IPS DF 19.7 (cell line): ENCODE results near the gene ERP44.
"Not testable (repeated sequence)": the region's sequence is repeated elsewhere in the genome, so short reads cannot be mapped to it uniquely, and the experiment has no call there.

ENCODE experiments used
- DNase-seq: peaks from one replicate; pipeline ENCODE4 v3.0.0-alpha.2; 2013; ENCODE audit warnings: low read depth, low spot score

Gene ERP44

GRCh38 chr9:100098887-100099721 lies at the start of gene ERP44, which contains the start of gene INVS:
Gene ERP44, minus strand, starts transcription at chr9:100099000. Its CDS starts 160 bp downstream, at chr9:100098840.
Gene INVS, plus strand, starts transcription at chr9:100099243. Its CDS starts 5,279 bp downstream, at chr9:100104522.
- DNase-seq: peak; percentile 99

DNA sequence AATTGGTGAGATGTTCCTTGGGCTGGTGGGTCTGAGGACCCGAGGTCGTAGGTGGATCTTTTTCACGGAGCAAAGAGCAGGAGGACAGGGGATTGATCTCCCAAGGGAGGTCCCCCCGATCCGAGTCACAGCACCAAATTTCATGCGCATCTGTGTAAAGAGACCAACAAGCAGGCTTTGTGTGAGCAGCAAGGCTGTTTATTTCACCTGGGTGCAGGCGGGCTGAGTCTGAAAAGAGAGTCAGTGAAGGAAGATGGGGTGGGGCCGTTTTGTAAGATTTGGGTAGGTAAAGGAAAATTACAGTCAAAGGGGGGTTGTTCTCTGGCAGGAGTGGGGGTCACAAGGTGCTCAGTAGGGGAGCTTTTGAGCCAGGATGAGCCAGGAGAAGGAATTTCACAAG lies 47.2 kb upstream of the ERP44 start:
- not testable (repeated sequence) for DNase-seq

DNA sequence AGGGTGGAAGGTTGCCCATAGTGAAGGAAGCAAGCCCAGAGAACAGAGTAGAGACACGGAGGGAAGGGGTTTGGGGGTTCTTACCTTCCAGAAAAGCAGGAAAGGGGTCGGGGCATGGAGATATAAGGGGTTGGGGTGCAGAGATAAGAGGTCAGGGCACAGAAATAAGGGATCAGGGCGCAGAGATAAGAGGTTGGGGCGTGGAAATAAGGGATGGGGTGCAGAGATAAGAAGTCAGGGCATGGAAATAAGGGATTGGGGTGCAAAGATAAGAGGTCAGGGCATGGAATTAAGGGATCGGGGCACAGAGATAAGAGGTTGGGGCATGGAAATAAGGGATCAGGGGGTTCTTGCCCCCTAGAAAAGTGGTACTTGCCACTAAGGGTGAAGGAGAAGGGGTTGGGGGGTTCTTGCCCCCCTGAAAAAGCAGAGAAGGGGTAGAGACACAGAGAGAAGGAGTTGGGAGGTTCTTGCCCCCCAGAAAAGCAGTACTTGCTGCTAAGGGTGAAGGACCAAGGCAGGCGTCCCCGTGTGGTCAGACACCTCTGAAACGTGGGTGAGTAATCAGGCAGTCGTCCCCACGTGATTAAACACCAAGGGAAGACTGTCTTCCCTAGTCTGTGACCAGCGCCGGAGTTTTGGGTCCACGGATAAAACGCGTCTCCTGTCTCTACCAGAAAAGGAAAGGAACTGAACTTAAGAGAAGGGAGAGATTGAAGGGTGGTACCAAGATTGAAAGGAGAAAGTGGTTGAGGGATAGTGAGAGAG lies 46.6 kb upstream of the ERP44 start:
- not testable (repeated sequence) for DNase-seq

DNA sequence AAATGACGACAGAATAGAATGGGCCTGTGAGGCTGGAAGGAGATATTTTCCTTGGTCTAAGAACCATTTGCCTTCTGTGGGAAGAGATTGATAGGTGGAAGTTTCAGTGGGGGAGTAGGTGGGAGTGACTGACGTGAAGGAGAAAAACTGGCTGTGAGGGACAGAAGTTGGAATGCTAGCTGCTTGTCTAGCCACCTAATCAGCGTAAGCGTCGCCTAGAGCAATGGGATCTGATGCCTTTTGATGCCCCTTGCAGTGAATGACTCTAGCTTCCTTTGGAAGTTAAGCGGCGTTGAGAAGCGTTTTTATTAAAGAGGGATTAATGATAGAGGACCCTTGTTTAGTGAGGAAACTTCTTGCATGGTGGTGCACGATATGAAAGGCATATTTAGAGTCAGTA lies 43.1 kb upstream of the ERP44 start:
- not testable (repeated sequence) for DNase-seq

DNA sequence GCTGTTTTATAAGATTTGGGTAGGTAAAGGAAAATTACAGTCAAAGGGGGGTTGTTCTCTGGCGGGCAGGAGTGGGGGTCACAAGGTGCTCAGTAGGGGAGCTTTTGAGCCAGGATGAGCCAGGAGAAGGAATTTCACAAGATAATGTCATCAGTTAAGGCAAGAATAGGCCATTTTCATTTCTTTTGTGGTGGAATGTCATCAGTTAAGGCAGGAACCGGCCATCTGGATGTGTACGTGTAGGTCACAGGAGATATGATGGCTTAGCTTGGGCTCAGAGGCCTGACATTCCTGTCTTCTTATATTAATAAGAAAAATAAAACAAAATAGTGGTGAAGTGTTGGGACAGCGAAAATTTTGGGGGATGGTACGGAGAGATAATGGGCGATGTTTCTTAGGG lies 41.5 kb upstream of the ERP44 start:
- not testable (repeated sequence) for DNase-seq

DNA sequence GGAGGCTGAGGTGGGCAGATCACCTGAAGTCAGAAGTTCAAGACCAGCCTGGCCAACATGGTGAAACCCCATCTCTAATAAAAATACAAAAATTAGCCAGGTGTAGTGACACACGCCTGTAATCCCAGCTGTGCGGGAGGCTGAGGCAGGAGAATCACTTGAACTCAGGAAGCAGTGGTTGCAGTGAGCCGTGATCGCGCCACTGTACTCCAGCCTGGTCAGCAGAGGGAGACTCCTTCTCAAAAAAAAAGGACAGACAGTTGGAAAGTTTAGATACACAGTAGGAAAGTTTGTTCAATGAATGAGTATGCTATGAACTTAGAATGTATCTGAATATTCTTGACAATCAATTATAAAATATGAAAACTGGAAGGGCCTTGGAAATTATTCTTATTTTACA lies 38.0 kb upstream of the ERP44 start:
- not testable (repeated sequence) for DNase-seq

DNA sequence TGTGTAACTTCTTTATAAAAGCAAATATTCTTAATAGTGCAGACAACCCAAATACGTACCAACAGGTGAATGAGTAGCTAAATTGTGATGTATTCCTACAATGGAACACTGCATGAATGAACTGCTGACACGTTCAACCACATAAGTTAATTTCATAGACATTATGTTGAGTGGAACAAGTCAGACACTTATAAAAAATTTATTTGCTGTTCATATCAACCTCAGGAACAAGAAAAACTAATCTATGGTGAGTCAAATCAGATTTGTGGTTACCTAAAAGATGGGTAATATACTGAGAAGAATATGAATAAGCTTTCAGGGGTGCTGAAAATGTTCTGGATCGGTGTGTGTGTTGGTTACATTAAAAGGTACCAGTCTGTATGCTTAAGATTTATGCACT lies 35.9 kb upstream of the ERP44 start:
- no peak for DNase-seq

- DNase-seq: no peak
Observed at GRCh38 chr9:100131875-100132430, 33.2 kb upstream of the ERP44 start.

GRCh38 chr9:100131216-100131615 lies 32.4 kb upstream of the ERP44 start:
- DNase-seq: no peak

GRCh38 chr9:100129772-100130171 lies 31.0 kb upstream of the ERP44 start:
- no peak for DNase-seq

- DNase-seq: no peak
Observed at GRCh38 chr9:100126423-100126822, 27.6 kb upstream of the ERP44 start.

- DNase-seq: no peak
Observed at GRCh38 chr9:100125910-100126309, 27.1 kb upstream of the ERP44 start.

DNA sequence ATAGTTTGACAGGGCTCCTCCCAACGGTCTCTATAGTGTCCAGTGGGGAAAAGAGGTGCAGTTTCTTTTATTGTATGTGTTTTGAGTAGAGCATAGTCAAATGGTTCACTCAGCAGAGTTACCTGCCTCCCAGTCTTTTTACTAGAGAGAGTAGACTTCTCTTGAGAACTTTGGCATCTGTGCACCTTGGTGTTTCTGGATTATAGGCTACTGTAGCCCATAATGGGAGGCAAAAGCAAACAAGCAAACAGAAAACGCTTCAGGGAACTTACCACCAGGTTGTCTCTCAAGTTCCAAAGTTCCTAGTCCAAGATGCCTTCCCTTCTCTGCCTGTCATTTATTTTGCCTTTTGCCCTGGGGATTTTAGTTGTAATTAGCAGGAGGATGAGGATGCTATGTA lies 26.4 kb upstream of the ERP44 start:
- no peak for DNase-seq

DNA sequence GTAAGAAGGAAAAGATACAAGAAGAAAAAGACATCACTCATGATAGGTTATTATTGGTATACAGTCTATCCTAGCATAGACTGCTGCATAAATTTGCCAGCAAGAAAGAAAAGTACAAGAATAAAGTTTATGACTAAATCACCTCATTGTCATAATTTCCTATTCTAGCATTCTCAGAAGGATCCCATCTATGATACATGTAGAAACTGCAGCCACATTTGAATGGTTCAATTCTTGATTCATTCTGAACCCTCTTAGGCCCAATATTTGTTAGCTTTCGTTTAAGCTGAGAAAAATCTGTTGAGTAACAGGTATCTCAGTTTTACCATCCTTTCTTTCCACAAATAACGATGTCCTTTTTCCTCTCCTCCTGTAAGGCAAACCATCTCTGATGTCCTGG lies 21.5 kb upstream of the ERP44 start:
- DNase-seq: no peak

GRCh38 chr9:100117316-100117715 lies 18.5 kb upstream of the ERP44 start:
- DNase-seq: no peak

DNA sequence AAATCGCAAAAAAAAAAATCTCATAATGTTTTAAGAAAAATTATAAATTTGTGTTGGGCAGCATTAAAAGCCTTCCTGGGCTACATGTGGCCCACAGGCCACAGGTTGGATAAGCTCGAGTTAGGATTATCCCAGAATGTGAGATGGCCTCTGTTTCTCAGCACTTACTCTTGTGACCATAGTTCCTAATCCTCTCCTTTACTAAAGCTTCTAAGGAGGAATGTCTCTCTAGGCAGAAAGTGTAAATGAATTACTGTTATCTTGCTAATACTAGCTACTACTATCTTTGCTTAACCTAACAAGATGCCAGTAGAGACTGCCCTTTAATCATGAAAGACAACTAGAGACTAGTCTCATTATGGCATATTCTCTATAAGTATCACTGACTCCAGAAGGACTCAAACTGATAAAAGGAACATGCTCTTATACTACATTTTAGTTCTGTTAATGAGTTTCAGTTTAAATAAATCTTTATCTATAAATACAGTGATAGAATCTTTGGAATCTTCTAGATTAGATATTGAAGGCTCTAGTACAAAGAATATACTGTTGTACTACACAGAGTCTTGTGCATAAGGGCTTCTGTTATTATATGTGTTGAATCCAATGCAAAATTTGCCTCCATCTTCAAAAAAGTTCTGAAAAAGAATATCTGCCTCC lies 14.0 kb upstream of the ERP44 start:
- no peak for DNase-seq

- no peak for DNase-seq
Observed at GRCh38 chr9:100111235-100111634, 12.4 kb upstream of the ERP44 start.

- no peak for DNase-seq
Observed at GRCh38 chr9:100108559-100108958, 9.8 kb upstream of the ERP44 start.

- DNase-seq: no peak
Observed at GRCh38 chr9:100106616-100107015, 7.8 kb upstream of the ERP44 start.

- DNase-seq: no peak
Observed at GRCh38 chr9:100105861-100106260, 7.1 kb upstream of the ERP44 start.

DNA sequence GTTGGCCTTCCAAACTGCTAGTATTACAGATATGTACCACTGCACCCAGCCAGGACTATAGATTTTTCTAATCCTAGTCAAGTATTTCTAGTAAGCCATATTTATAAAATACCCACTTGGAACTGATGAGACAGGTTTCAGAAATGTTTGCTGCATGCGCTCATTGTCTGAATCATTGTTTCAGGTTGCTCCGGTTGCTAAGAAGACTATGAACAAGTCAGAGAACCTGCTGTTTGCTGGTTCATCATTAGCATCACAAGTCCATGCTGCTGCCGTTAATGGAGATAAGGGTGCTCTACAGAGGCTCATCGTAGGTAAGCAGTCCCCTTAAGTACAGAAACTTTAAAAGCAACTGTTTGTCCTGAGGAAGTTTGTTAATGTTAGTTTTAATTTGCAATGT lies 5.5 kb upstream of the ERP44 start:
- no peak for DNase-seq

GRCh38 chr9:100101608-100102007 lies 2.8 kb upstream of the ERP44 start:
- DNase-seq: no peak
